NCI-H510A (cell line): ENCODE results near the gene ATP2C2.

Source experiments
- DNase-seq: peaks from one replicate; lab custom pipeline; 2025; lab: John Stamatoyannopoulos, UW

Gene ATP2C2

DNA sequence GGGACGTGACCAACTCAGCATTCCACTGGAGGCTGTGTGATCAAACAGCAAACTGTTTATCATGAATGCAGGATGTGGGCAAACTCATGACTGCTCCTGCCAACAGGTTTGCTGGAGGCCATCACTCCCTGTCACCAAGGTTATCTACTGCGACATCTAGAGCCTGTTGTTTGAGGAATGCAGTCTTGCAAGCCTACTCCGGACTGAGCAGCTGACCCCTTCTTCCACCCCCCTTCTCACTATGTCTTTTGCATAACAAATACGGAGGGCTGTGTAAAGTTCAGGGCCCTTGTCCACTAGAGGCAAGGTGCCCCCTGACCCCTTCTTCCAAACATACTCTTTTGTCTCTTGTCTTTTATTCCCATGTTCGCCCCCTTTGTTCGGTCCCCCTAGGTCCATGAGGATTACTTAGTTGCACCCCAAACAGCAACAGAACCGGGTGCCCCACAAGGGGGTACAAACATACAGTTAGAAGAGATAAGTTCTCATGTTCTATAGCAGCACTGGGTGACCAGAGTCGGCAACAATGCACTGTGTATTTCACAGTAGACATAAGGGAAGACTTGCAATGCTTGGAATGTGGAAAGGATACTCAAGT, 107.4 kb downstream of the ATP2C2 start:
- DNase-seq, result no peak

- no peak for DNase-seq
Observed at GRCh38 chr16:84476401-84476800, 108.1 kb downstream of the ATP2C2 start.

- DNase-seq, result no peak
Observed at GRCh38 chr16:84477661-84478060, 109.3 kb downstream of the ATP2C2 start.

DNA sequence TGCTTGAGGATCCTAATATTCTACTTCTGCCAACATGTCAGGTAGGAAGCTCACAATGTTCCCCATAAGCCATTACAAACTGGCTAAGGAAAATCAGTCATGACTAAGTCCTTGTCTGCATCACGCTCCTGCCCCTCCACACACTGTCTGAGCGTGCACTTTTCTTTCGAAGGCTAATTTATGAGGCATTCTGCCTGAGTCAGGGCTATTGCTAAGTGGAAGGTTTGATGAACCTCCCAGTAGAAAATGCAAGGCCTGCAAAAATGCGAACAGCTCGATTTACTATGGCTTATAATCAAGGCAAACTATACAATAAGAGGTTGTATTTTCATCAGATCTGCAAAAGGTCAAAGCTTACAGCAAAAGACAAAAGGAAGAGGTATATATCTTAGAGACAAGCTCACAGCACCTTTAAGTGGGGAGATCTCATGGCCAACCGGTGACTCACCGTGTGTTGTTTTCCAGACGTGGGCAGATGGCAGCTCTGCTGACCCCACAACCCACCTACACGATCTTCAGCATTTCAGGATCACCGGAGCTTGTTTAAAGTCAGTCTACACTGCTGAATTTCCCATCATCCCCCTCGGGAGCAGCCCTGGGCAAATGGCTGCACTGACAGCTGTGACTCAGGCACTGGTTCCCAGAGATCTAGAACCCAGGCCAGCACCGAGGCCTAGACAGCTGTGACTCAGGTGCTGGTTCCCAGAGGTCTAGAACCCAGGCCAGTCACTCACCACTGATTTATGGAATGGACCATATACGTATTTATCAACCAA, 110.0 kb downstream of the ATP2C2 start:
- no peak for DNase-seq

- no peak for DNase-seq
Observed at GRCh38 chr16:84479716-84480450, 111.5 kb downstream of the ATP2C2 start.

- no peak for DNase-seq
Observed at GRCh38 chr16:84481051-84481735, 112.9 kb downstream of the ATP2C2 start.

- DNase-seq, result no peak
Observed at GRCh38 chr16:84482001-84482891, 113.9 kb downstream of the ATP2C2 start.

- DNase-seq, result no peak
Observed at GRCh38 chr16:84482951-84483881, 114.9 kb downstream of the ATP2C2 start.

DNA sequence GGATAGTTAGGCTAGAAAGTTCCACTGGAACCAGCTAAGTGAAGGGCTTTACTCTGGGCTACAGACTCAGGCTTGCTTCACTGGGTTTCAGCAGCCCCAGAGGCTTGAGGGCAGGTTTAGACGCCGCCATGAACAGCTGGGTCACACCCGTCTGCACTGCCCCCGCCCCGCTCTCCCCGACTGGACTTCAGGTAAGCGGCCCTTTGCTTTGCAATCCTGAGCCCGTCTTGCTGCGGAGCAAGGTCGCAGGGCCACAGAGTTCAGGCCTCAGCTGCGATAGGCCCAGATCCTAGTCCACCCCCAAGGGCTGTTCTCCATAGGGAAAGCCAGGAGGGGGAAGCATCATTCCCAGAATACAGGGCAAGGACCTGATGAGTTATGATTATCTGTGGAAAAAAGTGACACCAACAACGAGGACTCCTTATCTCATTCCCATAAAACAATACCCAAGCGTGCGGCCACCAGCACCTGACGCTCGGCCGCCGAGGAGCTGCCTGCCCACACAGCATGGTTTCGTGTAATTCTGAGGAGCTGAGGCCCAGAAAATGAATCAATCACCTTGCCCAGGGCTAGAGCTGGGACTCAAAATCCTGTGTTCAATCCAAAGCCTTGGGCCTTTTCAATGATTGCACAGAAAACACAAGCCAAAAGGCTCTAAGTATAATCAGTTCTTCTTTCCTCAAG, 115.7 kb downstream of the ATP2C2 start:
- no peak for DNase-seq

DNA sequence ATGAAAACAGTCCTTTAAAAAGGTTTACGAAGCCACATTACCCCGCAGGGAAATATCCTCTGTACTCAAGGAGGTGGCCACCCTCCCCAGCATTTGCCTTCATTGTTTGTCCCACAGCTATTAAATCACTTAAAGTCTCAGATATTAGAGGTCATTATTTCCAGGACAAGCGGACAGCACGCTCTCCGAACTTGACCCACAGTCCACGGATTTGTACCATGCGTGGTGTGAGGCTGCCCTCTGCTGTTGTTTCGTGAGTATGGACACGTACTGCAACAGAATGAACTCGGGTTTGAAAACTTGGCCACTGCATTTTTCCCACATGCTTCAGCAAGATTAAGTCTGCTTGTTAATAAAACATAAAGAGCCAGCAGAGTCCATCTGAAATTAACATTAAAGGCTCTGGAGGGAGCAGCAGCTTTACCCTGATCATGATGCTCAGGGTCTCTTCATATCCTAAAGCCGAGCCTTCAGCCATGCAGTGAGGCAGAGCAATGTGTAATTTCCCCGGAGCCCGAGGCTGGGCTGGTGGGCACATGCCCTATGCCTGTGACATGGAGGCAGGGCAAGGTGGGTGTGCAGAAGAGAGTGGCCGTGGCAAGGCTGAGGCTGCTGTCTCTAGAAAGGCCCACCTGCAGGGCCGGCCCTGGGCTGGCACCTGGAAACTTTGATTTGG, 116.4 kb downstream of the ATP2C2 start:
- peak; percentile 38 for DNase-seq

GRCh38 chr16:84485255-84486010, 117.1 kb downstream of the ATP2C2 start:
- DNase-seq, result no peak

DNA sequence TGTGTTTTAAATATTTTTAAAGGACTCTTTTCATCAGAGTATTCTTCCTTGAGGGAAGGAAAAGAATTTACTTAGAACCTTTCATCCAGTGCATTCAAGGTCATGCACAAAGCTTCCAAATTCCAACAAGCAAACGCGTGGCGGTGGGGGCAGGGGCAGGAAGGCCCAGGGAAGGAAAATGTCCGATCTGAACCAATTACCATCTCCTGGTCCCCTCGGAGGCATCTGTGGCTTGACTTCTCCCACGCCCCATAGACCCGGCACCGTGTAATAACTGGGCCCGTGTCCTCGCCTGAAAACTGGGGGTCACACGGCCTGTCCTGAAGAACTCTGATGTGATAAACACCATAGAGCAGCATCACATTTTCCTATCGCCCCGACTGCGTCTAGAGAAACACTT, 117.8 kb downstream of the ATP2C2 start:
- DNase-seq, result no peak

- no peak for DNase-seq
Observed at GRCh38 chr16:84486551-84487235, 118.4 kb downstream of the ATP2C2 start.

DNA sequence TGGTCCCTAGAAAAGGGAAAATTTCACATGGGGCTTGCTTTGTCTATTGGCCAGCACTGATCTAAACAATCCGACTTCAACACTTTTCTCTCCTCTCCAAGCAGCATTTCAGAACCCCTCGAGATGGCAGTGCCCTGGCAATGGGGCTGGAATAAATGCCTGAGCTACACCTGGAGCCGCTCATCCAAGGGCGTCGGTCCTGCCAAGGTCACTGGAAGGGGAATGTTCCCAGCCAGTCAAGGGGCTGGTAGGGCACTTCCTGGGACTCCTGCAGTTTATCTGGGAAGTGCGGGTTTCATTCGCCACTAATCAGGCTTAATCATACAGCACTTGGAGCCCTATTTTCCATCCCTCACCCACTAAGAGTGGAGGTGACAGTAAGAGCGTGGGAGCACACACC, 119.0 kb downstream of the ATP2C2 start:
- no peak for DNase-seq

DNA sequence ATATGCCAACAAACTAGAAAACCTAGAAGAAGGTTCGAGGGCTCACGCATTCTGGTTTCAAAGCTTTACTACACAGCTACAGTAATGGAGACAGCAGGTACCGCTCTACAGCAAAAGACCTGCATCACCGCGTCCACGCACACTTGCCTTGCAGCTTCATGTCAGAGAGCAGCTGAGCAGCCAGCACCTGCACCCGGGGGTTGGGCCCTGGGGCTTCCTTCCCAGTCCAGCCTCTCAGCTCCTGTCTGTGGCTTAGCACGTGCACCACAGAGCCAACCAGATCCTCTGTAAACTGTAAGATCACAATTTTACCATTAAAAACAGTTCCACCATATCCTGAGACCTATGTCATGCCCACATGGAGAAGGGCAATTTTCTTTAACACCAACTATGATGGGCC, 120.8 kb downstream of the ATP2C2 start:
- DNase-seq, result no peak

DNA sequence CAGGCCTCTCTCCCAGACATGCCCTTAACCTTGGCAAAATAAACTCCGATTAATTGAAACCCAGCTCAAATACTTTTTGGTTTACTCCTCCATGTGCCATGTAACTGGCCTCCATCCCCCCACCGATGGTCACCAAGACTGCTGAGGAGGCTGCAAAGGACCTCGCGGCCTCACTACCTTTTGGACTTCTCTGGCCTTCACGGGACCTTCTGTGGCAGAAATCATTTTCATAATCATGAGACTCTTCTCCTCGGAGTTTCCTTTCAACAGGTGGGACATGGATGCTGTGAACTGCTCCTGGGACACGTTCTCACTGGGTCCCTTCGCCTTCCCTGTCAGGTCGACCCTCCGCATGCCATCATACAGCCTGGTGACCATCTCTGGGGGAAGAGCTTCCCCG, 127.2 kb downstream of the ATP2C2 start:
- DNase-seq, result no peak

GRCh38 chr16:84496991-84497390, 128.7 kb downstream of the ATP2C2 start:
- DNase-seq, result no peak
